ENCODE results near the gene C6orf120. TPM values are rescaled to one million over a fixed set of nuclear protein-coding genes. Genes with fewer than 3 reads are reported as not detected.

Gene C6orf120
- total and polyA plus RNA-seq, 9 of the 15 experiments (the other 6 are each of a cell fraction or from before 2014, with no cell fraction given) = 7.7 to 44.9 (median 34.8) TPM

DNA sequence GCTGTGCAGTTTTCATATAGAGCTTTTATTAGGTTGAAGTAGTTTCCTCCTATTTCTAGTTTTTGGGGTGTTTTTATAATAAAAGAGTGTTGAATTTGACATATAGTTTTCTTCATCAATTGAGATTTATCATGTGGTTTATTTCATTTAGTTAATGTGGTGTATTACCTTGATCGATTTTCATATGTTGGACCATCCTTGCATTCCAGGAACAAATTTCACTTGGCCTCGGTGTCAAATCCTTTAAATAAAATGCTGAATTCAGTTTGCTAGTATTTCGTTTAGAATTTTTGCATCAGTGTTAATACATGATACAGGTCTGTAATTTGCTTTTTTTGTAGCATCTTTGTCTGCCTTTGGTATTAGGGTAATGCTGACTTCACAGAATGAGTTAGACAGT lies 43.5 kb downstream of the C6orf120 start:
- in situ Hi-C loops (cut with MboI) = no loop called here

GRCh38 chr6:169746556-169746955 lies 44.6 kb downstream of the C6orf120 start:
- Histone ChIP-seq H3K9me1 (ENCODE audit: control insufficient read depth, insufficient read depth, low read length) (no peaks in the 10 kb centered on the region), H3K27ac (ENCODE audit: extremely low read depth, low read depth, low read length) (no peak overlapping the region), H3K4me2 (ENCODE audit: insufficient read depth, low read length) (no peak overlapping the region), H3K9me3 (replicated peaks; ENCODE audit: control insufficient read depth, insufficient read depth, low read depth, low read length) (peaks cover 3% of the 10 kb centered on the region; the same call in 1 of the 2 replicates), H3K9ac (ENCODE audit: insufficient read depth in 1 of 2, low read depth in 2 of 2, low read length in 2 of 2) (no peak overlapping the region), H3K4me1 (replicated peaks in 1 of 2; ENCODE audit: control insufficient read depth in 2 of 2, insufficient read depth in 2 of 2, low read length in 2 of 2) (peaks cover 3 to 5% of the 10 kb centered on the region in 2 experiments; a peak in 3 of 5 replicates), H2AFZ (ENCODE audit: low read depth, low read length) (no peak overlapping the region), H3K36me3 (ENCODE audit: control insufficient read depth, insufficient read depth, low read length) (peaks cover 11% of the 10 kb centered on the region; the same call in 2 of the 3 replicates), H3K79me2 (ENCODE audit: control insufficient read depth, insufficient read depth, low read length) (peaks cover 23% of the 10 kb centered on the region), H3K4me3 (no peak overlapping the region), H4K20me1 (replicated peaks; ENCODE audit: control insufficient read depth, insufficient read depth, low read length) (no peaks in the 10 kb centered on the region), H3K27me3 (ENCODE audit: control insufficient read depth in 2 of 2, insufficient read depth in 2 of 2, low read length in 2 of 2) (no peaks in the 10 kb centered on the region)
- WGBS (ENCODE audit: insufficient coverage, low coverage, missing lambda C conversion rate) = 35% methylated on average over 1 of the region's 1 CpG
- ChIA-PET POLR2A (interaction anchor here (1.0 kb wide), 1 partner anchor 14 kb away, joined by 3 read pairs; no protein-coding TSS in a partner anchor), CTCF (ENCODE audit: low intra/inter-chr PET ratio) (no interaction called here)
- BruUV-seq (replicated peaks) = no TSS peak
- no peak for ATAC-seq
- in situ Hi-C loops (cut with MboI) = no loop called here
- no peak for FAIRE-seq
- DNase-seq (ENCODE audit: extremely low read depth in 1 of 4, low spot score in 3 of 4) = no peak
- intact Hi-C loops (cut with micrococcal nuclease) = no loop called here
- TF ChIP-seq SIN3A (IDR thresholded peaks at IDR 0.05; ENCODE audit: borderline replicate concordance in 2 of 2, control insufficient read depth in 1 of 2, low read depth in 2 of 2, low read length in 2 of 2) = no peak
- no peak for TF ChIP-seq CHCHD3 (CRISPR knock-in tag; IDR thresholded peaks at IDR 0.05)
- no peak for TF ChIP-seq SREBF1 (IDR thresholded peaks at IDR 0.05; ENCODE audit: borderline replicate concordance, low read depth, low read length)
- TF ChIP-seq ZNF76 (CRISPR knock-in tag; IDR thresholded peaks at IDR 0.05; ENCODE audit: borderline replicate concordance) = no peak
- TF ChIP-seq MYC (IDR thresholded peaks at IDR 0.05; ENCODE audit: low read depth, low read length) = no peak
- no peak for TF ChIP-seq MYC (CRISPR knock-in tag; IDR thresholded peaks at IDR 0.05; ENCODE audit: borderline replicate concordance, low read depth)
- TF ChIP-seq FOXK2 (conservative IDR thresholded peaks at IDR 0.05 in 1 of 2, IDR thresholded peaks at IDR 0.05 in 1 of 2; ENCODE audit: low read depth in 2 of 2) = no peak
- no peak for TF ChIP-seq CBX8 (IDR thresholded peaks at IDR 0.05; ENCODE audit: borderline replicate concordance, extremely low read depth, low read depth, low read length, poor library complexity, severe bottlenecking)
- TF ChIP-seq MECOM (CRISPR knock-in tag; IDR thresholded peaks at IDR 0.05) = no peak

More for the DNA sequence above, 43.5 kb downstream of the C6orf120 start:
- BruUV-seq (replicated peaks) = no TSS peak
- intact Hi-C loops (cut with micrococcal nuclease) = no loop called here
- H3K27ac ChIP-seq (ENCODE audit: extremely low read depth, low read depth, low read length) = no peak overlapping the region
- no peak for ATAC-seq
- no peak overlapping the region for H3K4me3 ChIP-seq
- peaks cover 11% of the 10 kb centered on the region; the same call in 2 of the 3 replicates for H3K36me3 ChIP-seq (ENCODE audit: control insufficient read depth, insufficient read depth, low read length)
- no peaks in the 10 kb centered on the region for H3K9me1 ChIP-seq (ENCODE audit: control insufficient read depth, insufficient read depth, low read length)
- no peak overlapping the region for H3K4me2 ChIP-seq (ENCODE audit: insufficient read depth, low read length)
- H3K9ac ChIP-seq (ENCODE audit: insufficient read depth in 1 of 2, low read depth in 2 of 2, low read length in 2 of 2) = no peak overlapping the region
- peaks cover 0 to 5% of the 10 kb centered on the region in 2 experiments; a peak in 2 of 5 replicates for H3K4me1 ChIP-seq (replicated peaks in 1 of 2; ENCODE audit: control insufficient read depth in 2 of 2, insufficient read depth in 2 of 2, low read length in 2 of 2)
- TF ChIP-seq ZNF830 (CRISPR knock-in tag; IDR thresholded peaks at IDR 0.05) (no peak), STAG1 (CRISPR knock-in tag; IDR thresholded peaks at IDR 0.05; ENCODE audit: borderline replicate concordance) (no peak), ZNF324 (CRISPR knock-in tag; IDR thresholded peaks at IDR 0.05) (peak; percentile 92)
- 16% methylated on average over 3 of the region's 3 CpGs for WGBS (ENCODE audit: insufficient coverage, low coverage, missing lambda C conversion rate)
- no peak for DNase-seq (ENCODE audit: extremely low read depth in 1 of 4, low spot score in 3 of 4)
- no peak for FAIRE-seq
- H3K79me2 ChIP-seq (ENCODE audit: control insufficient read depth, insufficient read depth, low read length) = peaks cover 12% of the 10 kb centered on the region
- ChIA-PET CTCF (ENCODE audit: low intra/inter-chr PET ratio) (no interaction called here), POLR2A (no interaction called here)
- H4K20me1 ChIP-seq (replicated peaks; ENCODE audit: control insufficient read depth, insufficient read depth, low read length) = no peaks in the 10 kb centered on the region
- H2AFZ ChIP-seq (ENCODE audit: low read depth, low read length) = no peak overlapping the region
- no peaks in the 10 kb centered on the region for H3K27me3 ChIP-seq (ENCODE audit: control insufficient read depth in 2 of 2, insufficient read depth in 2 of 2, low read length in 2 of 2)
- peaks cover 3% of the 10 kb centered on the region; the same call in 1 of the 2 replicates for H3K9me3 ChIP-seq (replicated peaks; ENCODE audit: control insufficient read depth, insufficient read depth, low read depth, low read length)

Data from K562 (cell line).